ENCODE measurements around the gene CFAP74.

Gene CFAP74

GRCh38 chr1:1925437-1926345 lies 77.9 kb downstream of the CFAP74 start:
- DNase-seq: no peak

DNA sequence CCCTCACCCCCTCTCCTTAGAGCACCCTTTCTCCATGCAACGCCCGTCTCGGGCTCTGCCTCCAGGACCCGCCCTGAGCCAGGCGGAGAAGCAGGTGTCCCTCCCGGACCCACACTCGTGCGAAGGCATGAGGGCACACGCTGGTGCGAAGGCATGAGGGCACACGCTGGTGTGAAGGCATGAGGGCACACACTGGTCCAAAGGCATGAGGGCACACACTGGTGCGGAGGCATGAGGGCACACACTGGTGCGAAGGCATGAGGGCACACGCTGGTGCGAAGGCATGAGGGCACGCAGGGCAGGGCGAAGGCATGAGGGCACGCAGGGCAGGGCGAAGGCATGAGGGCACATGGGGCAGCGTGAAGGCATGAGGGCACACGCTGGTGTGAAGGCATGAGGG lies 78.7 kb downstream of the CFAP74 start:
- no peak for DNase-seq

- DNase-seq: peak in 1 of 3 experiments; percentile 7
Observed at GRCh38 chr1:1924386-1924785, 79.2 kb downstream of the CFAP74 start.

GRCh38 chr1:1922956-1923833 lies 80.4 kb downstream of the CFAP74 start:
- no peak for DNase-seq

GRCh38 chr1:1922702-1922955 lies 81.0 kb downstream of the CFAP74 start:
- no peak for DNase-seq

GRCh38 chr1:1921901-1922701 lies 81.5 kb downstream of the CFAP74 start:
- DNase-seq: no peak

DNA sequence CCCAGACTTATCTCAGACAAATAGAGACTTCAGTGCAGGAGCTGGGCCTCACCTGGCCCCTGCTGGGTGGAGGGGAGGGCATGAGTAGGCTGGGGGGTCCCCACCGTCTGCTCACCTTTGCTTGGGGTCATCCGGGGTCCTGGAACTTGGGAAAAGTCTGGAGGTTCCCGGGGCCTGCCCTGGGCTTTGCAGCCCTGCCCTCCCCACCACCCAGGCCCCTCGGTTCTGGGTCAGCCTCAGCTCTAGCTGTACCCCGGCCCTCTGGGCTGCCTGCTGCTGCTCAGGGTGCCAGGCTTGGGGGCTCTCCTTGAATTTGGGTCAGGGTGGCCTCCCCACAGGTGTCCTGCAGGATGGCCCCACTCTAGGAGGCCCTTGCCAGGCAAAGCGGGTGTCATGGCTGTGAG lies 82.1 kb downstream of the CFAP74 start:
- no peak for DNase-seq

- DNase-seq: no peak
Observed at GRCh38 chr1:1920608-1921458, 82.8 kb downstream of the CFAP74 start.

DNA sequence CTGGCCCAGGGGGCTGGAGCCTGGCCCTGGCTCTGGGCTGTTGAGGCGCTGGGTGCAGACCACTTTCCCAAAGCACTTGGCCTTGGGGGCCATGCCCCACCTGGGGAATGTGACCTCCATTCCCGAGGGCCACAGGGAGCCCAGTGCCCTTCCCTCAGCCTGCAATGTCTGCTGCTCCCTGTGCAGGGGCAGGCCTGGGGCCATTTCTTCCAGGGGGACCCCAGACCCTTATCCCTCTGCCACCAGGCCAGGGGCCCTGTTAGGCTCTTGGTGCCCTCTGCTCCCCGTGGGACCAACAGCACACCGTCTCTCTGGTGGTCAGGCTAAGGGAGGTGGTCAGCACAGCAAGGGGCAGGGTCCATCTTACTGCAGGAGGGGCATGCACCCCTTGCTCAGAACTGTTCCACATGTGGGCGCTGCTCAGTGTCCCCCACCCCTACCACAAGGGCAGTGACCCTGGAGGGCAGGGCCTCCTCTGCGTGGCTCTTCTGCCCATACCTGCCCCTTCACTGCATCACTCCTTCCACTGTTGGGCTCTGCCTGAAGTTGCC lies 83.5 kb downstream of the CFAP74 start:
- no peak for DNase-seq

DNA sequence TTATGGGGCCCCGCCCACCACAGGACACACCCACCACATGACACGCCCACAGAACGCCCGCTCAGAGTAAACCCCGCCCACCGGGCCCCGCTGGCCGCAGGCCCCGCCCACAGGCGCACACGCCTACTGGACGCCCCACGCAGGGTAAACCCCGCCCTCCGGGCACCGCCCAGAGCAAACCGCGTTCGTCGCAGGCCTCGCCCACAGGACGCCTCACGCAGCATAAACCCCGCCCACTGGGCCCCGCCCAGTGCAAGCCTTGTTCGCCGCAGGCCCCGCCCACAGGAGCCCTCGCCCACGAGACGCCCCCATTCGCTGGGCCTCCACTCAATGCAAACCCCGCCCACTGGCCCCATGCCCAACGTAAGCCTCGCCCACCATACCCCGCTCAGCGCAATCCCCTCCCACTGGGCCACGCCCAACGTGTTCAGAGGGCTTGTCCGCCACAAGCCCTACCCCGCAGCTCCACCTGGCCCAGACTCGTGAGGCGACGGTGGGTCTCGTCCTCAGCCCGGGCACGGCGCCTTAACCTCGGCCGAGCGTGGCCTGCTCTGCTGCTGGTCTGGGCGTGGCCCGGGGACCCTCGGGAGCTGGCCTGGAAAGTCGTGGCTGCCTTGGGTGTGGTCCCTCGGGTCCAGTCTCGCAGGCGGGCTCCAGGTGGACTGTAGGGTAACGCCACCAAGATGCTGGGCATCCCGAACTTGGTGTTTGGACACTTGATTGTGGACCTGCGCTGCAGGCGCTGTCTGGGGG lies 84.1 kb downstream of the CFAP74 start:
- peak; percentile 97 to 100 (median 98) for DNase-seq

GRCh38 chr1:1918901-1919303 lies 84.7 kb downstream of the CFAP74 start, which contains the start of gene TMEM52:
Gene TMEM52, minus strand, starts transcription at chr1:1919279. Its CDS starts 14 bp downstream, at chr1:1919265.
- no peak for DNase-seq

- DNase-seq: no peak
Observed at GRCh38 chr1:1917995-1918900, 85.3 kb downstream of the CFAP74 start.

- DNase-seq: no peak
Observed at GRCh38 chr1:1917304-1917976, 86.1 kb downstream of the CFAP74 start.

GRCh38 chr1:1916851-1917251 lies 86.7 kb downstream of the CFAP74 start:
- no peak for DNase-seq

DNA sequence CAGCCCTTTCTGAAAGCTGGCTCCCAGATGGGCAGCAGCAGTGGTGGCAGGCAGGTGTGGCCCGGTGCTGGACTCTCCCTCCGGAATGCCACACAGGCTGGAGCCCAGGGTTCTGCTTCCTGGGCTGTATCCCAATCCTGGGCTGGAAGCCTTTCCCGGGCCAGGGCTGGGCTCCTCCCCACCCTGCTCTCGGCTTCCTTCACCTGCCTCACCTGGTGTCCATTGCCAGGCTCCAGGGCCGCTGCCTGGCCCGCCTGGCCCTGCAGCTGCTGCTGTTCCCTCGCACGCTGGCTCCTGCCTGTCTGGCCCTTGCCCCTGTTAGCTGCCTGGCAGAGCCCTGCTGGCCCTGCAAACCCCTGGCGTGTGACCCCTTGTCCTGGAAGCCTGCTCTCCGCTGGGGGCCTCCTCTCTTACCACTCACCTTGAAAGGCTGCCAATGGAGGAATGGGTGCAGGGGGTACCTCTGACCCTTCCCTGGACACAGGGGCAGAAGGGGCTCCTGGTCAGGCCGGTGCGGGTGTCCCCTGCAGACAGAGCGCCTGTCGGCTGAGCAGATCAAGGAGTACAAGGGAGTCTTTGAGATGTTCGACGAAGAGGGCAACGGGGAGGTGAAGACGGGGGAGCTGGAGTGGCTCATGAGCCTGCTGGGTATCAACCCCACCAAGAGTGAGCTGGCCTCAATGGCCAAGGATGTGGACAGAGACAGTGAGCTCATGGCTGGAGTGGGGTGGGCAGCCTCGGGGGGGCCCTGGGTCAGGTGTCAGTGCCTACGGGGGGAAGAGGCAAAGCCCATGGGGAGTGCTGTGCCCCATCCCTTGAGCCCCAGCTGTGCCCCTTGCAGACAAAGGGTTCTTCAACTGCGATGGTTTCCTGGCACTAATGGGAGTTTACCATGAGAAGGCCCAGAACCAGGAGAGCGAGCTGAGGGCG lies 87.4 kb downstream of the CFAP74 start:
- no peak for DNase-seq

GRCh38 chr1:1914971-1915692 lies 88.5 kb downstream of the CFAP74 start, which contains the start of gene CALML6:
Gene CALML6, plus strand, starts transcription at chr1:1915260. Its CDS starts 21 bp downstream, at chr1:1915281.
- DNase-seq: no peak

All from NCI-H1417 (cell line).